Measurements from ENCODE around the gene ARL3.

Gene ARL3

GRCh38 chr10:102679596-102679995 lies 34.6 kb downstream of the ARL3 start:
- no peak overlapping the region for H3K4me3 ChIP-seq (ENCODE audit: low read depth, low read length)
- no peak for DNase-seq (ENCODE audit: low read depth)
- TF ChIP-seq MAX (IDR thresholded peaks at IDR 0.05; ENCODE audit: low read depth, low read length) (no peak), MYC (IDR thresholded peaks at IDR 0.05; ENCODE audit: low read depth, low read length) (no peak), CTCF (IDR thresholded peaks at IDR 0.05; ENCODE audit: low read depth, low read length) (no peak), POLR2A (IDR thresholded peaks at IDR 0.05; ENCODE audit: extremely low read depth, insufficient read length) (no peak)

- TF ChIP-seq CTCF (IDR thresholded peaks at IDR 0.05; ENCODE audit: low read depth, low read length) (peak; percentile 91), POLR2A (IDR thresholded peaks at IDR 0.05; ENCODE audit: extremely low read depth, insufficient read length) (no peak), MAX (IDR thresholded peaks at IDR 0.05; ENCODE audit: low read depth, low read length) (peak; percentile 83)
- DNase-seq (ENCODE audit: low read depth) = peak; percentile 77
- H3K4me3 ChIP-seq (ENCODE audit: low read depth, low read length) = no peak overlapping the region
Measured at GRCh38 chr10:102678842-102679289, 35.3 kb downstream of the ARL3 start.

DNA sequence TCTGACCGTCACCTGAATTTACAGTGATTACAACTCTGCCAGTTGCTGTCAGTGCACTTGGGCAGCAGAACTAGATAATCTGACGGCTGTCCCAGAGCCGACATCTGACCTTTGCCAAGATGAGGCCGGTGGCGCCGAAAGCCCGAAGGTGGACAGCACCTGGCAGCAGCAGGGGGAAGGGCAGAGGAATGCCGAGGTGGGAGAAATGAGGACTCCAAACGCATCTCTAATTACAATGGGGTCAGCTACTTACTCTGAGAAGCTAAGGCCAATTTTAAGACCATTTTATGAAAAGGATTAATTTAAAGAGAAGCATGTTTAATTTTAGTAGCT lies 36.2 kb downstream of the ARL3 start:
- no peak for TF ChIP-seq MYC (IDR thresholded peaks at IDR 0.05; ENCODE audit: low read depth, low read length)
- TF ChIP-seq CTCF (IDR thresholded peaks at IDR 0.05; ENCODE audit: low read depth, low read length) = no peak
- TF ChIP-seq MAX (IDR thresholded peaks at IDR 0.05; ENCODE audit: low read depth, low read length) = no peak
- TF ChIP-seq POLR2A (IDR thresholded peaks at IDR 0.05; ENCODE audit: extremely low read depth, insufficient read length) = no peak
- no peak overlapping the region for H3K4me3 ChIP-seq (ENCODE audit: low read depth, low read length)
- DNase-seq (ENCODE audit: low read depth) = no peak

DNA sequence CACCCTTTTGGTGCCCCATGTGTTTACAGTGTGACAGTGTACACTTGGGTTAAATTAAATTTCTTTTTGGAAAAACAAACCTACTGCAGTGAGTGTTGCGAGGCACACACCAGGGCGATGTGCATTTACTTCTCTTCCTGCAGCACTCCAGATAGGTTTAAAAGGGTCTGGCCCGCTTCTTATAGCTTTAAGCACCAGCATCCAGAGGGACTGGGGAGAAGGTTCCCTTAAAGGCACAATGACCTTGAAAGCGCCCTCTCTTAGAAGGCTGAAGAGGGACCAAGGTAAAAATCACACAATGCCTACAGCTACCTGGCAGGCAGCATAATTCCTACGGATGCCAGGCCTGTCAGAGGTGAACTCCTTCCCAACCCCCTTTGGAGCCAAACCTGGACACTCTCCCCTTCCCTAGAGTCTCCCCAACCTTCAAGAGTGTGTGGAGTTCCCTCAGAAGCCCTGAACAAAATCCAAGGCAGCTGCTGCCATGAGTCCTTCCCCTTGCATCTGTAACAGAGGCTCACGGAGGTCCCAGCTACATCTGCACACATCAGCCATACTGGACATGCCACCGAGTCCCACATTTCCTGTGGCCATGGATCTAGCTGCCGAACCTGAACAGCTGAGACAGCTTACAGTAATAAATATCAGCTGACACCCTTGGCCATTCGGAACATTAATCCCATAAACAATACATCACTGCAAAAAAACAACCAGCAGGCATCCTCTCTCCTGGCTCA lies 36.7 kb downstream of the ARL3 start:
- H3K4me3 ChIP-seq (ENCODE audit: low read depth, low read length) = no peak overlapping the region
- DNase-seq (ENCODE audit: low read depth) = no peak
- TF ChIP-seq CTCF (IDR thresholded peaks at IDR 0.05; ENCODE audit: low read depth, low read length) = no peak
- no peak for TF ChIP-seq POLR2A (IDR thresholded peaks at IDR 0.05; ENCODE audit: extremely low read depth, insufficient read length)
- no peak for TF ChIP-seq MYC (IDR thresholded peaks at IDR 0.05; ENCODE audit: low read depth, low read length)
- no peak for TF ChIP-seq MAX (IDR thresholded peaks at IDR 0.05; ENCODE audit: low read depth, low read length)

GRCh38 chr10:102676534-102677315 lies 37.5 kb downstream of the ARL3 start:
- DNase-seq (ENCODE audit: low read depth) = no peak
- H3K4me3 ChIP-seq (ENCODE audit: low read depth, low read length) = no peak overlapping the region
- no peak for TF ChIP-seq POLR2A (IDR thresholded peaks at IDR 0.05; ENCODE audit: extremely low read depth, insufficient read length)
- no peak for TF ChIP-seq CTCF (IDR thresholded peaks at IDR 0.05; ENCODE audit: low read depth, low read length)
- TF ChIP-seq MAX (IDR thresholded peaks at IDR 0.05; ENCODE audit: low read depth, low read length) = no peak
- TF ChIP-seq MYC (IDR thresholded peaks at IDR 0.05; ENCODE audit: low read depth, low read length) = no peak

All from NB4 (cell line).